ENCODE results near the gene LYRM2. TPM values are rescaled to one million over a fixed set of nuclear protein-coding genes. Genes with fewer than 3 reads are reported as not detected.

The LYRM2 gene
- total and polyA plus RNA-seq, 7 experiments from 2014 or later = 18.1 to 79.2 (median 35.4) TPM

GRCh38 chr6:89555806-89556205 is 82.7 kb downstream of the LYRM2 start:
- Histone ChIP-seq H3K4me3 (ENCODE audit: low read length) (no peak overlapping the region), H3K27me3 (ENCODE audit: control insufficient read depth in 2 of 2, insufficient read depth in 2 of 2, low read length in 2 of 2) (peaks cover 0 to 2% of the 10 kb centered on the region in 2 donors), H3K4me1 (ENCODE audit: control insufficient read depth in 2 of 2, insufficient read depth in 2 of 2, low read length in 2 of 2) (no peaks in the 10 kb centered on the region), H3K36me3 (ENCODE audit: control insufficient read depth in 2 of 3, insufficient read depth in 3 of 3, low read length in 3 of 3) (no peaks in the 10 kb centered on the region), H3K27ac (ENCODE audit: low read depth, low read length) (no peak overlapping the region), H3K9me3 (ENCODE audit: control insufficient read depth in 2 of 3, low read length in 3 of 3) (no peaks in the 10 kb centered on the region)
- no peaks in the 10 kb centered on the region for H3K4me1 Mint-ChIP-seq
- POLR2A ChIA-PET = no interaction called here
- no peak overlapping the region for H3K27ac Mint-ChIP-seq
- intact Hi-C loops (cut with micrococcal nuclease) = no loop called here
- peaks cover 0 to 29% (median 0%) of the 10 kb centered on the region in 5 donors for H3K27me3 Mint-ChIP-seq
- DNase-seq (no peak), ATAC-seq (no peak)
- no peak overlapping the region for H3K4me3 Mint-ChIP-seq
- H3K9me3 Mint-ChIP-seq = peaks cover 0 to 12% (median 3%) of the 10 kb centered on the region in 11 donors
- H3K36me3 Mint-ChIP-seq = peaks cover 0 to 5% (median 0%) of the 10 kb centered on the region in 5 donors
- CTCF ChIA-PET = no interaction called here

DNA sequence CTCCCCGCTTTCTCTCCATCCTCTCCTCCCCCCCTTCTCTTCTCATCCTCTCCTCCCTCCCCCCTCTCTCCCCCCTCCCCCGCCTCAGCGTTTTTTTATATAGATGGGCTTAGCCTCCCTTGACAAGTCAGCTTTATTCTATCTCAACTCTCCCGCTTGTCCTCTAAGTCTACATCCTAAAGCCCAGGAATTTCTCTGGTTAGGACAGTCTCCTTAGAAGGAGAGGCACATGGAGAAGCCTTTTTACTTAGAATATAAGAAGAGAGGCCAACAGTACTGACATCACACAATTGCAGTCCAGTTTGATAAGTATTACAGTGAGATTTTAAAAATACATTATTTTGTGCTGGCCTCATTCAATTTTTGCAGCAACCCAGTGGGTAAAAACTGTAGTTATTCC is 83.5 kb downstream of the LYRM2 start:
- H3K36me3 Mint-ChIP-seq = peaks cover 0 to 5% (median 0%) of the 10 kb centered on the region in 5 donors
- DNase-seq (no peak), ATAC-seq (no peak)
- no peak overlapping the region for H3K27ac ChIP-seq (ENCODE audit: low read depth, low read length)
- no peaks in the 10 kb centered on the region for H3K36me3 ChIP-seq (ENCODE audit: control insufficient read depth in 2 of 3, insufficient read depth in 3 of 3, low read length in 3 of 3)
- H3K9me3 Mint-ChIP-seq = peaks cover 0 to 12% (median 3%) of the 10 kb centered on the region in 11 donors
- CTCF ChIA-PET = no interaction called here
- H3K4me3 ChIP-seq (ENCODE audit: low read length) = no peak overlapping the region
- H3K27ac Mint-ChIP-seq = no peak overlapping the region
- intact Hi-C loops (cut with micrococcal nuclease) = no loop called here
- POLR2A ChIA-PET = no interaction called here
- peaks cover 0 to 2% of the 10 kb centered on the region in 2 donors for H3K27me3 ChIP-seq (ENCODE audit: control insufficient read depth in 2 of 2, insufficient read depth in 2 of 2, low read length in 2 of 2)
- no peaks in the 10 kb centered on the region for H3K9me3 ChIP-seq (ENCODE audit: control insufficient read depth in 2 of 3, low read length in 3 of 3)
- H3K4me1 Mint-ChIP-seq = no peaks in the 10 kb centered on the region
- H3K4me3 Mint-ChIP-seq = no peak overlapping the region
- peaks cover 0 to 32% (median 0%) of the 10 kb centered on the region in 5 donors for H3K27me3 Mint-ChIP-seq
- no peaks in the 10 kb centered on the region for H3K4me1 ChIP-seq (ENCODE audit: control insufficient read depth in 2 of 2, insufficient read depth in 2 of 2, low read length in 2 of 2)

GRCh38 chr6:89554106-89554505 is 84.4 kb downstream of the LYRM2 start:
- H3K36me3 Mint-ChIP-seq = peaks cover 0 to 5% (median 0%) of the 10 kb centered on the region in 5 donors
- Histone ChIP-seq H3K9me3 (ENCODE audit: control insufficient read depth in 2 of 3, low read length in 3 of 3) (no peaks in the 10 kb centered on the region), H3K4me1 (ENCODE audit: control insufficient read depth in 2 of 2, insufficient read depth in 2 of 2, low read length in 2 of 2) (no peaks in the 10 kb centered on the region), H3K4me3 (ENCODE audit: low read length) (no peak overlapping the region), H3K27ac (ENCODE audit: low read depth, low read length) (no peak overlapping the region), H3K27me3 (ENCODE audit: control insufficient read depth in 2 of 2, insufficient read depth in 2 of 2, low read length in 2 of 2) (peaks cover 0 to 2% of the 10 kb centered on the region in 2 donors), H3K36me3 (ENCODE audit: control insufficient read depth in 2 of 3, insufficient read depth in 3 of 3, low read length in 3 of 3) (no peaks in the 10 kb centered on the region)
- ATAC-seq (no peak), DNase-seq (no peak)
- H3K4me1 Mint-ChIP-seq = no peaks in the 10 kb centered on the region
- ChIA-PET POLR2A (no interaction called here), CTCF (no interaction called here)
- H3K4me3 Mint-ChIP-seq = no peak overlapping the region
- H3K9me3 Mint-ChIP-seq = peaks cover 0 to 12% (median 3%) of the 10 kb centered on the region in 11 donors
- intact Hi-C loops (cut with micrococcal nuclease) = no loop called here
- no peak overlapping the region for H3K27ac Mint-ChIP-seq
- H3K27me3 Mint-ChIP-seq = peaks cover 0 to 34% (median 0%) of the 10 kb centered on the region in 5 donors

- H3K27me3 Mint-ChIP-seq = peaks cover 0 to 33% (median 0%) of the 10 kb centered on the region in 5 donors
- intact Hi-C loops (cut with micrococcal nuclease) = no loop called here
- peaks cover 0 to 5% (median 0%) of the 10 kb centered on the region in 5 donors for H3K36me3 Mint-ChIP-seq
- peaks cover 0 to 2% of the 10 kb centered on the region in 2 donors for H3K27me3 ChIP-seq (ENCODE audit: control insufficient read depth in 2 of 2, insufficient read depth in 2 of 2, low read length in 2 of 2)
- no peaks in the 10 kb centered on the region for H3K4me1 ChIP-seq (ENCODE audit: control insufficient read depth in 2 of 2, insufficient read depth in 2 of 2, low read length in 2 of 2)
- DNase-seq (no peak), ATAC-seq (no peak)
- no peaks in the 10 kb centered on the region for H3K9me3 ChIP-seq (ENCODE audit: control insufficient read depth in 2 of 3, low read length in 3 of 3)
- H3K27ac Mint-ChIP-seq = no peak overlapping the region
- H3K4me3 ChIP-seq (ENCODE audit: low read length) = no peak overlapping the region
- H3K27ac ChIP-seq (ENCODE audit: low read depth, low read length) = no peak overlapping the region
- H3K9me3 Mint-ChIP-seq = peaks cover 0 to 12% (median 3%) of the 10 kb centered on the region in 11 donors
- H3K4me3 Mint-ChIP-seq = no peak overlapping the region
- H3K36me3 ChIP-seq (ENCODE audit: control insufficient read depth in 2 of 3, insufficient read depth in 3 of 3, low read length in 3 of 3) = no peaks in the 10 kb centered on the region
- H3K4me1 Mint-ChIP-seq = no peaks in the 10 kb centered on the region
- ChIA-PET CTCF (no interaction called here), POLR2A (no interaction called here)
These were observed 85.1 kb downstream of the LYRM2 start for GRCh38 chr6:89553431-89553830.

DNA sequence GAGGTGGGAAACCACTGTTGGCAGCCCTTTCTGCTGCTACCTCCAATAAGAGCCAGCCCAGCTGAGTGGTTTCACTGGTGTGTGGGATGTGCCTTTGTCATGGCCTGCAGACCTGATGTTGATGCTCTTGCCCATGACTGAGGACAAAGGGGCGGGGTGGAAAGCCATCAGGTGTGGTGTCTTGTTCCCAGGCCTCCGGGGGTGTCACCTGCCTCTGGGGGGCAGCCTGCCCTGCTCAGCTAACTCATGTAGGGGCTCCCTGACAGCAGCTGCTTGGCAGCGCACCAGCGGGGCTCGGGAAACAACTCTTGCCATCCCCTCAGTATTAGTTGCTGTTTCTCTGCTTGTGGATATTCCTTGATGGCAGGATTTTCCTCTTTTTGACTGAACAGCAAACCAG is 91.3 kb downstream of the LYRM2 start:
- H3K27me3 ChIP-seq (ENCODE audit: control insufficient read depth in 2 of 2, insufficient read depth in 2 of 2, low read length in 2 of 2) = no peaks in the 10 kb centered on the region
- ChIA-PET CTCF (no interaction called here), POLR2A (no interaction called here)
- H3K4me3 ChIP-seq (ENCODE audit: low read length) = no peak overlapping the region
- no peak overlapping the region for H3K27ac ChIP-seq (ENCODE audit: low read depth, low read length)
- DNase-seq (no peak), ATAC-seq (no peak)
- no peaks in the 10 kb centered on the region for H3K4me1 ChIP-seq (ENCODE audit: control insufficient read depth in 2 of 2, insufficient read depth in 2 of 2, low read length in 2 of 2)
- intact Hi-C loops (cut with micrococcal nuclease) = no loop called here
- H3K4me1 Mint-ChIP-seq = no peaks in the 10 kb centered on the region
- H3K9me3 Mint-ChIP-seq = no peaks in the 10 kb centered on the region
- peaks cover 0 to 24% (median 0%) of the 10 kb centered on the region in 5 donors for H3K27me3 Mint-ChIP-seq
- no peaks in the 10 kb centered on the region for H3K9me3 ChIP-seq (ENCODE audit: control insufficient read depth in 2 of 3, low read length in 3 of 3)
- no peaks in the 10 kb centered on the region for H3K36me3 ChIP-seq (ENCODE audit: control insufficient read depth in 2 of 3, insufficient read depth in 3 of 3, low read length in 3 of 3)
- H3K36me3 Mint-ChIP-seq = peaks cover 0 to 3% (median 0%) of the 10 kb centered on the region in 5 donors
- no peak overlapping the region for H3K27ac Mint-ChIP-seq
- no peak overlapping the region for H3K4me3 Mint-ChIP-seq

DNA sequence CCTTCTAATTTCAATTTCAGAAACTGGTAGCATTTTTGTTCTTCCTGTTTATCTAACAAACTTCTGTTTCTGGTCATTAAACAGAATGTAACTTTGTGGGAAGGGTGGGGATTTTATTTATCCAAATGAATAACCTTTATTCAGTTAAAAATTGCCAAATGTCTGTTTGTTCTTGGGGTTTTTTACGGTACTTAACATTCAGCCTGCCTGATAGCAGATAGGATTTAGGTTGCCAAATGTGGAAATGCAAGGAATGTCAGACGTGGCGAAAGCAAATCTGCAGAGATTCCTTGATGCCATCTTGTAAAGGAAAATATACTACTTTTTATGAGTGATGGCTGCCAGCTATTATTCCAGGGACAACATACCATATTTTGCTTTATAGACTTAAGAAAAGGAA is 95.7 kb downstream of the LYRM2 start:
- no peaks in the 10 kb centered on the region for H3K9me3 Mint-ChIP-seq
- Histone ChIP-seq H3K27me3 (ENCODE audit: control insufficient read depth in 2 of 2, insufficient read depth in 2 of 2, low read length in 2 of 2) (no peaks in the 10 kb centered on the region), H3K27ac (ENCODE audit: low read depth, low read length) (no peak overlapping the region), H3K4me1 (ENCODE audit: control insufficient read depth in 2 of 2, insufficient read depth in 2 of 2, low read length in 2 of 2) (no peaks in the 10 kb centered on the region), H3K36me3 (ENCODE audit: control insufficient read depth in 2 of 3, insufficient read depth in 3 of 3, low read length in 3 of 3) (no peaks in the 10 kb centered on the region), H3K4me3 (ENCODE audit: low read length) (no peak overlapping the region), H3K9me3 (ENCODE audit: control insufficient read depth in 2 of 3, low read length in 3 of 3) (no peaks in the 10 kb centered on the region)
- no peak overlapping the region for H3K27ac Mint-ChIP-seq
- no peak overlapping the region for H3K4me3 Mint-ChIP-seq
- intact Hi-C loops (cut with micrococcal nuclease) = no loop called here
- H3K27me3 Mint-ChIP-seq = peaks cover 0 to 21% (median 0%) of the 10 kb centered on the region in 5 donors
- H3K36me3 Mint-ChIP-seq = peaks cover 0 to 3% (median 0%) of the 10 kb centered on the region in 5 donors
- ATAC-seq (no peak), DNase-seq (no peak)
- ChIA-PET POLR2A (no interaction called here), CTCF (no interaction called here)
- no peaks in the 10 kb centered on the region for H3K4me1 Mint-ChIP-seq

GRCh38 chr6:89542081-89542857 is 96.3 kb downstream of the LYRM2 start:
- ChIA-PET CTCF (no interaction called here), POLR2A (no interaction called here)
- no peaks in the 10 kb centered on the region for H3K4me1 Mint-ChIP-seq

More at GRCh38 chr6:89542081-89542857, 96.3 kb downstream of the LYRM2 start:
- no peaks in the 10 kb centered on the region for H3K4me1 ChIP-seq (ENCODE audit: control insufficient read depth in 2 of 2, insufficient read depth in 2 of 2, low read length in 2 of 2)
- ATAC-seq = no peak
- DNase-seq = no peak
- Mint-ChIP-seq H3K27me3 (peaks cover 0 to 21% (median 0%) of the 10 kb centered on the region in 5 donors), H3K4me3 (no peak overlapping the region), H3K27ac (no peak overlapping the region), H3K36me3 (peaks cover 0 to 3% (median 0%) of the 10 kb centered on the region in 5 donors), H3K9me3 (no peaks in the 10 kb centered on the region)
- H3K9me3 ChIP-seq (ENCODE audit: control insufficient read depth in 2 of 3, low read length in 3 of 3) = no peaks in the 10 kb centered on the region
- H3K4me3 ChIP-seq (ENCODE audit: low read length) = no peak overlapping the region
- H3K36me3 ChIP-seq (ENCODE audit: control insufficient read depth in 2 of 3, insufficient read depth in 3 of 3, low read length in 3 of 3) = no peaks in the 10 kb centered on the region
- H3K27ac ChIP-seq (ENCODE audit: low read depth, low read length) = no peak overlapping the region
- intact Hi-C loops (cut with micrococcal nuclease) = no loop called here
- H3K27me3 ChIP-seq (ENCODE audit: control insufficient read depth in 2 of 2, insufficient read depth in 2 of 2, low read length in 2 of 2) = no peaks in the 10 kb centered on the region

All from naive thymus-derived CD4-positive, alpha-beta T cell (primary cell).